Tibial nerve (tissue), 4 donors: ENCODE results near the gene DHX15.

Experiments
- CTCF ChIP-seq, 5 experiments: fragments of 200-600 bp in 3 of 5; fragments of 450-650 bp in 2 of 5; sonication (generic) in 3 of 5; IDR thresholded peaks; one replicate each; pipeline ENCODE4 v1.5.1; 2016 to 2019; ENCODE audit warnings: antibody characterized with exemption in 5 of 5, mild to moderate bottlenecking in 3 of 5, moderate library complexity in 2 of 5
- EP300 ChIP-seq, 2 donors: sonication (generic); formaldehyde crosslinking; IDR thresholded peaks; one replicate each; pipeline ENCODE4 v1.6.1; 2017; ENCODE audit warnings: antibody characterized with exemption in 2 of 2, mild to moderate bottlenecking in 1 of 2
- POLR2A ChIP-seq, 2 donors: fragments of 450-650 bp; IDR thresholded peaks; one replicate each; pipeline ENCODE4 v1.6.1; 2017; ENCODE audit warnings: antibody characterized with exemption in 2 of 2, mild to moderate bottlenecking in 2 of 2, moderate library complexity in 2 of 2

- TF ChIP-seq EP300 (IDR thresholded peaks at IDR 0.05) (no peak), POLR2A (IDR thresholded peaks at IDR 0.05) (no peak), CTCF (IDR thresholded peaks at IDR 0.05) (no peak)
Measured at GRCh38 chr4:24529555-24529954, 54.8 kb downstream of the DHX15 start.
